HCEC 1CT (cell line): Measurements from ENCODE around the gene DHCR7.
"Not testable (repeated sequence)": the region's sequence is repeated elsewhere in the genome, so short reads cannot be mapped to it uniquely, and the experiment has no call there.

Experiments used
- DNase-seq: peaks from one replicate; pipeline ENCODE4 v3.0.0-alpha.2; 2017

Gene DHCR7

DNA sequence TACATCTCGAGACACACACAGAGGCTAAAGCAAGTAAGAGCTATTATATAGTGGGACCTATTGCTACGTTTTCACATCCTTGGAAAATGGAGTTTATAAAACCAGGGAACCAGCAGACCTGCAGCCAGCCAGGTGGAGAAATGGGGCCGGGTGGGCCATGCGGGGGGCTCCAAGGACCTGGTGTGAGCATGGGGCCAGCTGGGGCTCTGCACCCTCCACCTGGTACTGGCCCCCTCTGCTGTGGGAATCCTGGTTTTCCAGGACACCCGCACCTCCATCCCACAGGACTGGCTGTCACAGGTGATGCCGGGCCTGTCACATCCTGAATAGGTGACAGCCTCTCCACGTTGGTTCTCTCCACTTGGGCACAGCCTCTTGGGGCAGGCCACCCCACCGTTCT, 11.3 kb downstream of the DHCR7 start:
- no peak for DNase-seq

DNA sequence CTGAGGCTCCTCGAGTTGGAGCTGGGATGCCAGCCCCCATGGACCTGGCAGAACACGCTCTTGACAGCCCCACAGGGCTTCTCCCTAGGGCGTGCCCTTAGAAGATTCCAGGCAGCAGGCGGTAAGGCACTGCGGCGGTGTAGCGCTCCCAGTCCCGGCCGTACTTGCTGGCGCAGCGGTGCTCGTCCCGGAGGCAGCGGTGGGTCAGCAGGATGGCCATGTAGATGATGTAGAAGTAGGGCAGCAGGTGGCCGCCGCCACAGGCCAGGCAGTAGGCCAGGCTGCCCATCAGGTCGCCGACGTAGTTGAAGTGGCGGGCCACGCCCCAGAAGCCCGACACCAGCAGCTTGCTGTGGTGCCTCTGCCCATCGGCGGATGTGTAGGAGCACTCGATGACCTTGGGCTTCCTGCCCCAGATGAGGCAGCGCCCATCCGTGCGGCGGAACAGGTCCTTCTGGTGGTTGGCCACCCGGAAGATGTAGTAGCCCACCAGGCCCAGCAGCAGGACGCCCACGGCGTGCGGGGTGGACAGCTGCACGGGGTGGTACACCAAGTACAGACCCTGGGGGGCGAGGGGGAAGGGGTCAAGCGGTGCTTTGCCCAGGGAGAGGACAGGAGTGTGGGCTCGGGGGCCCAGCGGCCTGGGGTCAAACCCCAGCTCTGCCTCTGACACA, 12.8 kb downstream of the DHCR7 start:
- no peak for DNase-seq

DNA sequence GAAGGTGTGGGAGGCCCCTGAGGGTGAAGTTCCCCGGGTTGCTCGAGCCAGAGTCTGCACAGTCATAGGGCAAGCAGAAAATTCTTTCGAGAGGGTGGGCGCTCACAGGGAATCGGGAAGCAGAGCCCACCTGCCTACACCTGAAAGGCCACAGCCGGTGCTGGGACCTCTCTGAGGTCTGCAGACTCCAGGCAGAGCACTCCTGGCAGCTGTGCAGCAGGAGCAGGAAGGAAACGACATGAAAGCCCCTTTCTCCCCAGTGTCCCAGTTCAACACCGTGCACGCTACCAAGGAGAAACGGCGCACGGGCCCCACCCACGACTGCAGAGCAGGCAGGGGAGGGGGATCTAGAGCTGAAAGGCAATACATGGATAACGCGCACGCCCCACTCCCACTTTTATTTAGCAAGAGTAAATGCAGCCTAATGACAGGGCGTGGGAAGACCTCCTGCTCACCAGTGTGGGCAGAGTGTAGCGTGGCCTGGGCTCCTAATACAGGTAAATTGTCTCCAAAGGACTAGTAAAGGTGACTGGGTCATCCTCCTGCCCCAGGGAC, 13.5 kb downstream of the DHCR7 start:
- DNase-seq: no peak

DNA sequence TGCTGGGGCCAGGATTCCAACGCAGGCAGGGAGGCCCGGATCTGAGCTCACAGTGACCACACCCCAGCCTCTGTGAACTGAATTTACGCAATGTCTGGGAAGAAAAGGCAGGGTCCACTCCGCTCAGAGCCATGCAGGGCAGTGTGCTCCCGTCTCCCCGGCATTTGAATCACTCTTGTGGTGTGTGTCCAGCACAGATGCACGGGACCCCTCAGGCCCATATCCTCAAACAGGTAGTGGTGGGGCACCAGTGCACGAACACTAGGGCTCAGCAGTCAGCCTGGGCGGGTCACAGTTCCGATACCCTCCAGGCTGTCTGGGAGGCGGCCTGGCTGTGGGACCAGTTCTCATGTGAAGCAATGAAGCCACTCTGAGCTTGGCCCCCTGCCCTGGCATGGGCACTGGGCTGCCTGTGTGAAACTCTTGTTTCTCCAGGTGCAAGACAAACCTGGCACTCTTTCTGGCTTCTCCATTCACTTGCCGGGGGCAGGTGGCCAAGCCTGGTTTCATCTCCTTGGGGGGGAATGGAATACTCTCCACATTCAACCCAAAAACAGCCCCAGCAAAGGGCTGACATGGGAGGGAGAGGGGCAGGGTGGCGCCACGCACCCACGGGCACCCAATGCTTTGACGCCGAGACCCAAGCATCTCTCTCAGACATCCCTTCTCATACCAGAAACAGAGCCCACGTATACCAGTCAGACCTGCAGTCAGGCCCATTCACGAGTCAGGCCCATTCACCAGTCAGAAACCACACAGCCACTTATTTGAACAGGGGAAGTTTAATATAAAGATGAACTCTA, 14.3 kb downstream of the DHCR7 start:
- DNase-seq: no peak

DNA sequence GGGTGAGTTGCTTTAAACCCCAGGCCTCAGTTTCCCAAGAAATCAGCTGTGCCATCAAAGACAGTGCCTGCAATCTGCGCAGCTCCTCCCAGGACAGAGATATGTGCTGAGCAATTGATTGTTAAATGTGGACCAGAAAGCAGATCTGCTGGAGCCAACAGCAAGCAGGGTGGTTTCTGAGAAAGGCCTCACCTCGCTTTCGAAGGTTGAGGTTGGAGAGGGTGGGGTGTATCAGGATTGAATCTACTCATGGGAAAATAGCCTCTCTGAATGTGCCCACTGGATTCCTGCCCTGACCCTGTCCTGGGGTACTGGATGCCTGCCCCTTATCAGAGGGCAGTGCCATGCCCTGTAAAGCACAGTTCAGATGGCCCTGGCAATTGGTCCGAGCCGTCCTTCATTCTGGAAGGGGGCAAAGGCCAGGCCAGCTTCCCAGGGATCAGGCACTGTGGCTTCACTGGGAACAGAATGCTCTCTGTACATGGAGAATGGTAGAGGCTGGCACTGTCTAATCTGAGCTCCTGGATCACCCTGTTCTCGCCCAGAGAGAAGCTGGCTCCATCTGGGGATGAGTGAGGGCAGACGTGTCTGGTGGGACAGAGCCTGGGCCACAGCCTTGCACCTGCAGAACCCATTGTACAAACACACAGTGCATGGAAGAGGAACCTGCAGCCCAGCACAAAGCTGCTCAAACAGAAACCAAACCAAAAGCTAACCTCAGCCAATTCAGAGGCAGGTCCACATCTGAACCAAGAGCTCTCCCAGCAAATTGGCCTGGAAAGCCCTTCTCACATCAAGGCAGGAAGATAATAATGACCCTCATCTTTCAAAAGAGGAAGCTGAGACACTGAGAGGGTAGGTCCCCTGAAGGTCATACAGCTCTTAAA, 15.2 kb downstream of the DHCR7 start:
- no peak for DNase-seq

DNA sequence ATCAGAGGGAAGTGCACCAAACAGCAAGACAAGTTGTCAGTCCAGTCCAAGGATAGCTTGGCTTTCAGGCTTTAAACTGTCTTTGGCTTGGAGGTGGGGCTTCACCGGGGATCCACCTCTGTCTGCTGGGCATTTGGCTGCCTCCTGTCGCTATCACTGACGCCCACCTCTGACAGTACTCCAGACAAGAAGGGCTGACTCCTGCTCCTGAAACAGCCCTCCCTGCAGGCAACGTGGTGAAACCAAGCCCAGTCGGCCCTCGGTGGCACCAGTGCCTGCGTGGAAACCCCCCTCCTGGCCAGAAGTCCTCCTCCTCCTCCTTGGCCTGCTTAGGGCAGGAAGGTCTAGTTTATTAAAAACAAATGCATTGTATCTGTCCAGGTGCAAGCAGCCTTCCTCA, 16.9 kb downstream of the DHCR7 start:
- no peak for DNase-seq

DNA sequence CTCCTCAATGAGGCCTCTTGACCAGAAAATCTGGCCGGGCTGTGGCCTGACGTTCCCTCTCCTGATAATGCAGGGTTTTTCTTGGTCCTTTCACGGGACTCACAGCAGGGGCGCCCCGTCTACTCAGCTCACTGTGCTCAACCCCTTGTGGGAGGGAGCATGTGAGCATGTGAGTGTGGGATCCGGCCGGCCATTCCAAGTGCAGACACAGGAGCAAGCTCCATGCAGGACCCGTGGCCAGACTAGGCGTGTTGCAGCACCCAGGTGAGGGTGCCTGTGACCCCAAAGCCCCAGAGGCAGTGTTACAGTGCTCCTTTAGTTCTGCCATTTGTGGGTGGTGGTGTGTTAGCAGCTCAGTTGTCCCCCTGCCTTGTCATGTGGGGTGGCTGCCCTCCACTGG, 18.0 kb downstream of the DHCR7 start:
- no peak for DNase-seq

DNA sequence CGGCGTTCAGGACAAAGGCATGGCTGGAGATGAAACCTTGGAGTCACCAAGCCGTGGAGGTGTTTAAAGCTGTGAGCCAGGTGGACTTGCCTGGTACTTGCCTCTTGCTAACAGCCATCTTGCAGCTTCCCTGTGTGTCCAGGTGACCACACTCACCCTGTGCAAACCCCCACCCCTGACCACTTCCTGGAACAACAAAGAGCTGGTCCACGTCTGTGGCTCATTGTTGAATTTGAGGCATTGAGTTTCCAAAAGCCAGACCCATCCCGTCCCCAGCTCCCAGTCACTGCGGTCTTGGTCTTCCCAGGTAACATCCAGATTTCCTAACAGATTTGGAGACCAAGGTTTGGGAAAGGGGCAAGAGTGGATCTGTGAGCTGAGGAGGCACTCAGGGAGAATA, 18.5 kb downstream of the DHCR7 start:
- no peak for DNase-seq

DNA sequence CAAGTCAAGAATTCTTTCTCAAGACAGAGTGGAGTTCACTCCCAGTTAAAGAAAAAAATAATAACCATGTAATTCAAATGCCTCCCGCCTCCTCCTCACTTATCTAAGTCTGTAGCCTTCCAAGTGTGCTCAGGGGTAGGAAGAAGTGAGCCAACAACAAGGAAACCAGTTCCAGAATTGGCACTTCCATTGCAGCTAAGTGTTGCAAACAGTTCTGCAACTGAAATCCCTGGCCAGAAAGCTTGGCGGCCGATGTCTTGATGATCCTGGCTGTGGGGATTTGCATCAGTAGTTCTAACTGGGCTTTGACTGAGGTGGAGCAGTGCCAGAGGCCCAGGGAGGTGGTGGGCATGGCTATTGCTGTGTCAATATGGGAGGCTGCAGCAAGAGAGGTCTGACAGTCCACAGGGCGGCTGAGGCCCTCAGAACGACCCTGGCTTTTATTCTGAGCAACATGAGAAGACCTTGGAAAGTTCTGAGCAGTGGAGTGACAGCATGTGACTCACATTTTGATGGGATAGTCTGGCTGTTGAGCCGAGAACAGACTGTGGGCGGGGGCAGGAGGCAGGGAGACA, 19.2 kb downstream of the DHCR7 start:
- no peak for DNase-seq

DNA sequence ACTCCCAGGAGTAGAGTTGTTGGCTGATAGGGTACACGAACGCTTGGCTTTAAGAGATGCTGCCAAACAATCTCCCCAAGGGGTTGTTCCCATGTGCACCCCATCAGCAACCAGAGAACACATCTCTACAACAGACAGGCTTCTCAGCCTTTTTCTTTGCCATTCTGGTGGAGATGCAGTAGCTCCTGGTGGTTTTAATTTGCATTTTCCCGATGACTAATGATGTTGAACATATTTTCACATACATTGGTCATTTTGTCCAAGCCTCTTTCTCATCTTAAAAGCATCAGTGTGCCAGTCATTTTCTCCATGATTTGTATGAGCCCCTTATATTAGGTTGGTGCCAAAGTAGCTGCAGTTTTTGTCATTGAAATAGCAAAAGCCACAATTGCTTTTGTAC, 21.8 kb downstream of the DHCR7 start:
- no peak for DNase-seq

DNA sequence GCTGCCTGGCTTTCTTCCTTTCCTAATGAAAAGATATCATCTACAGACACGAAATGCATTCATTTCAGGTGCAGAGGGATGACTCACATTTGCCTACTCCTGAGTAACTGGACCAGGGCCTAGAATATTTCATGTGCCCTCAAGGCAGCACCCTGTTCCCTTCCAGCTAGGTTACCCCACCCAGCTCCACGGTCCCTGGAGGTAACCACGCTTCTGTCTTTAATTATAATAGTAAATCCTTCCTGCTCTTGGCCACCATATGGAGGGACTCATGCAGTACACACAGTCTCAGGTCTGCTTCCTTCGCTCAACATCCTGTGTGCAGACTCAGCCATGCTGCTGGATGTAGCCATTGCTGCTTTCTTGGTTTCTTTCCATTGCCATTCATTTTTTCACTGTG, 22.3 kb downstream of the DHCR7 start:
- DNase-seq: no peak

DNA sequence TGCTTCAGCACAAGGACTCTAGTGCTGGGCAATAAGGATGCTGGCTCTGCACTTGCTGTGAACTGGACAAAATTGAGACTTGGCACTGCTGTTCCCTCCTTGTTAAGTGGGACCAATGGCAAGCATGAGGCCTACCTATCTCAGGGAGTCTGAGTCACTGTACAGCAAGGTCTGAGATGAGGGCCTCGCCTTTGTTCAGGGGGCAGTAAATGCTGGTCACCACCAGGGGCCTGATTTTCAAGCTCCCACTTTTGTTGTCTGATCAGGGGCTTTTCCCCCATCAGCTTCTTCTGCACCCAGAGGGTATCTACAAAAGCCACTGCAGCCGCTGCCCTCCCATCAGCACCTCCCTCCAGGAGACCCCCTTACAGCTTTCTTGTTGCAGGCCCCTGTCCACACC, 22.8 kb downstream of the DHCR7 start:
- no peak for DNase-seq

DNA sequence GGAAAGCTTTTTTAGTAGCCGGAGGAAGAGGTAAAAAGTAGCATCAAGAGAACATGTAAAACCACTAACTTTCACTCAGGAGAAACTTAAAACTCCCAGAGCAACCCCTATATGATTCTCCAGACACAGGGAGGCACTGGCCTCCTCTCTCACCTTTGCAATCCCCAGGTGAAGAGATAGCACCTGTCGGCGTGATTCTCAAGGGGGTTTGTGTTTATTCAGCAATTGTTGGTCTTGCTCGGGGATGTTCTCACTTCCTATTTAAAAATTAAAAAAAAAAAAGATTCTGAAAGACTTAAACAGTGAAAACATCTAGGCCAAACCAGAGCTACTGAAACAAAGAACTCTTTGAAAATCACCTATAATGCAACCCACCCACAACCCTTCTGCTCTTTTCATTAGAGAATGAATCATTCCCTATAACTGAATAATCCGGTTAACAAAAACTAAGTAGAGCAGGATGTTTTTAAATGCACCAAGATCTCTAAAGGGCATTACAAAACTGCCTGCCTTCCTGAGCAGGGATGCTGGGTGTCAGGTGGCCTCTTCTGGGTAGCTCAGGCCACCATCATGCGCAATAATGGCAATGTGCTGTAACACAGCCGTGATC, 24.9 kb downstream of the DHCR7 start:
- DNase-seq: no peak

DNA sequence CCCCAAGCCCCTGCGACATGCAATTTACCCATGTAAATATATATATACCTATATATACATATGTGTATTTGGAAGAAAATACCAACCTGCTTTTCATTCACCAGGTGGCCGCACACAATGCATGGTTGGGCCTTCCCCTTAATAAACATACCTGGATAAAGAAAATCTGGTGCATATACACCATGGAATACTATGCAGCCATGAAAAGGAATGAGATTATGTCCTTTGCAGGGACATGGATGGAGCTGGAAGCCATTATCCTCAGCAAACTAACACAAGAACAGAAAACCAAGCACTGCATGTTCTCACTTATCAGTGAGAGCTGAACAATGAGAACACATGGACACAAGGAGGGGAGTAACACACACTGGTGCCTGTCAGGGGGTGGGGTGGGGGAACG, 25.9 kb downstream of the DHCR7 start:
- not testable (repeated sequence) for DNase-seq

DNA sequence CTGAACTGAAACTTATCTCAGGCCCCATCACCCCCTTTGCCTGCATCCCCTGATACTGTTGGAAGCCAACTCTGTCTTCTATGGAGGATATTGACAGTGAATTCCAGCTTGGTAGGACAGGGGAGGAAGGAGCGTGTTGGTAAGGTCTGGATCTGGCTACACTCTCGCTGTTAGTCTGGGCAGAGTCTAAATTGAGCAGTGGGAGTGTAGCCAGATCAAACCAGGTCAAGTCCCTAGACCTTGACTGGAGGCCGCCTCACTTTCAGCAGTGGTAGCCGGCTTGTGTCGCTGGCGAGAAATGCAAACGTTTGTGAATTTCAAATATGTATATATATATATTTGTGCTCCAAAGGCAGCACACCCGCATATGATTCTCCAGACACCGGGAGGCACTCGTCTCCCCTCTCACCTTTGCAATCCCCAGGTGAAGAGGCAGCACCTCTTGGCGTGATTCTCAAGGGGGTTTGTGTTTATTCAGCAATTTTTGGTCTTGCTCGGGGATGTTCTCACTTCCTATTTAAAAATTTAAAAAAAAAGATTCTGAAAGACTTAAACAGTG, 26.7 kb downstream of the DHCR7 start:
- DNase-seq: no peak

DNA sequence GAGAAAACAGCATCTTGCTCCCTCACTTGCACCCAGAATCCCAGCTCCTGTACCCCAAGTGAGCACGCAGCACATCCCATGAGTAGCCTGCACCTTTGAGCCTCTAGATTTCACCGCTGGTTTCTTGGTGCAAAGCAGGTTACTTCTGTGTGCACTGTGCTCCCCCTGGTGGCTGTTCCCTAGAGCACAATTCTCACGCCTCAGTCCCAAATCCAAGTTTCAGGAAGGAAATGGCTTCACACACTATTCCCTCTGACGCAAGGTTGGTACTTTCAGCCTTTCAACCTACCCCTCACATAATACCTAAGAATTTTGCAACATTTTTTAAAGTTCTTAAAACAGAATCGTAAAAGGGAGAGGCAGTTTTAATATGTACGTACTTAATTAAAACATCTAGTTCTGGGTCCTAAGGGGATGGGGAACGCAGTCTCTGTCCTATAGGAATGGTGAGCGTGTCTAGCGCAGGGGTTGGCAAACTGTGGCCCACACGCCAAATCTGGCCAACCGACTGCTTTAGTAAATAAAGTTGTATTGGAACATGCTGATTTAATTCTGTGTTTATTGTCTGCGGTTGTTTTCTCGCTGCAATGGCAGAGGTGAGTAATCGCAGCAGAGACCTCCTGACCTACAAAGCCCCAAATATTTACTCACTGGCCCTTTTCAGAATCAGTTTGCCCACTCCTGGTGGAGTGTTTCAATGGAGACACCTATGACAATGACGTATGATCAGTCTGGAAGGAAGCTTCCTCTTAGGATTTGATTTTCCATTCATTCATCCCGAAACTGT, 27.5 kb downstream of the DHCR7 start:
- peak; percentile 49 for DNase-seq

DNA sequence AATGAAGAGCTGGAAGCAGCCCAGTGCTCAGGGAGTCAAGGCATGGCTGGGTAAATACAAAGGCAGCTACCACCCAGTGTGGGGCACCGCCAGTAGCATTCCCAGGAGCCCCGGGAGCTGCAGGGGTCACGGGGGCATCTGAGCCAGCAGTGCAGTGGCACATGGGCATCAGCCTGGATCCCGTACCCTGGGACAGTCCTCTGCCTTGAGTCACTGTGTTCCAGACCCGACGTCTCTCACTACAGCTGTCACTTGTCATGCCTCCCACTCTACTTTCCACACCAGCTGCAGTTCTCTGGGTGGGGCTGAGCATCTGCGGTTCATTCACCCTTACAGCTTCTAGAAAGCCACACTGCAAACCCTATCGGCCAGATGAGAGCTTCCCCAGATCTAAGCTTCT, 29.6 kb downstream of the DHCR7 start:
- no peak for DNase-seq

DNA sequence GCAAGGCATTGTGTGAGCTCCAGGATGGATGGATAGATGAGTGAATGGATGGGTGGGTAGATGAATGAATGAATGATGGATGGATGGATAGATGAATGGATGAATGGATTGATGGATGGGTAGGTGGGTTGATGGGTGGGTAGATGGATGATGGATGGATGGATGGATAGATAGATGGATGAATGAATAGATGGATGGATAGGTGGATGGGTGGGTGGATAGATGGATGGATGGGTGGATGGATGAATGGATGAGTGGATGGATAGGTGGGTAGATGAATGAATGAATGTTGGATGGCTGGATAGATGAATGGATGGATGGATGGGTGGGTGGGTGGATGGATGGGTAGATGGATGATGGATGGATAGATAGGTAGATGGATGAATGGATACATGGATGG, 33.5 kb downstream of the DHCR7 start:
- DNase-seq: no peak

DNA sequence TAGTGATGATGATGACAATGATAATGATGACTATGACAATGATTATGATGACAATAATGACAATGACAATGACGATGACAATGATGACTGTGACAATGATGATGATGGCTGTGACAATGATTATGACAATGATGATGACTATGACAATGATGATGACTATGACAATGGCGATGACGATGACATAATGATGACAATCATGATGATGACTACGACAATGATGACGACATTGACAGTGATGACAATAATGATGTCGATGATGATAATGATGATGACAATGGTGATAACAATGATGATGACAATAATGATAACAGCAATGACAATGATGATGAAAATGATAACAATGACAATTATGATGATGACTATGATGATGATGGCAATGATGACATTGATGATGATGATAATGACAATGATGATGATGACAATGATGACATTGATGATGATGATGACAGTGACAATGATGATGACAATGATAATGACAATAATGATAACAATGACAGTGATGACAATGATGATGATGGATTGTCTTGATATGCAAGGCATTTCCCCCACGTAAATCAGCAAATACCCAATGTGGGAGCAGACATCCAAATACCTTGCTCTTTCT, 37.7 kb downstream of the DHCR7 start:
- no peak for DNase-seq

DNA sequence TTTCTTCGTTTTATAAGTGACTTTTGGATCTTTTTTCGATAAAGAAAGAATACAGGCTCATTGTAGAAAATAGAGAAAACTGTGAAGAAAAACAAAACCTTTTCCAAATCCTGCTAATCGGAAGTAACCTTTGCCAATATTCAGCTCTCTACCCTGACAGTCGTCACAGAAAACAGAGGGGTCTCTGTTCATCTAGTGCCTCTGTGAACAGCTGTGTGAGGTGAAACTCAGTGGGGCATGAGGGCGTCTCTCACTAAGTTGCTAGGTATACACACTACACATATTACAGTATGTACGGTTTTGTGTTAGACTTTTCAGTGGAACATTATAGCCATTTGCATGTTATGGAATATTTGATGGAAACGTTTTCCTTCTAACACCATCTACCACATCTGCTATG, 39.4 kb downstream of the DHCR7 start:
- DNase-seq: no peak

DNA sequence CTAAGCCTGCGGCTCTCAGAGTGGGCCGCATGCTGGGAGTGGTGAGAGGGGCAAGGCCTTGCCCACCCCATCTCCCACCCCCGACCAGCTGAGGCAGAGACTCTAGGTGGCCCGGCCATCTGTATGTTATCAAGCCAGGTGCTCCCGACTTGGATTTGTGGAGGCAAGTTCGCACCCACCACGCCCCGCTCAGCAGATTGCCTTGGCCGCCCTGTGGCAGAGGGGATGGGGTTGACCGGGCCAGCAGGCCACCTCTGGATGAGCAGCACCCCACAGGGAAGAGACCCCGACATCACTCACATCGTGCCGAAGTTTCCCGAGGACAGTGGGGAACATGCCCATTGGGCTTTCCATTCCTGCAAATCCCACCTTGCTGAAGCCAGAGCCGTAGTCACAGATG, 40.8 kb downstream of the DHCR7 start:
- DNase-seq: no peak
